ENCODE data around the gene TAC4. TPM values are rescaled to one million over a fixed set of nuclear protein-coding genes. Genes with fewer than 3 reads are reported as not detected.

TAC4 gene
- total RNA-seq, 1 experiment from 2014 or later = not detected

DNA sequence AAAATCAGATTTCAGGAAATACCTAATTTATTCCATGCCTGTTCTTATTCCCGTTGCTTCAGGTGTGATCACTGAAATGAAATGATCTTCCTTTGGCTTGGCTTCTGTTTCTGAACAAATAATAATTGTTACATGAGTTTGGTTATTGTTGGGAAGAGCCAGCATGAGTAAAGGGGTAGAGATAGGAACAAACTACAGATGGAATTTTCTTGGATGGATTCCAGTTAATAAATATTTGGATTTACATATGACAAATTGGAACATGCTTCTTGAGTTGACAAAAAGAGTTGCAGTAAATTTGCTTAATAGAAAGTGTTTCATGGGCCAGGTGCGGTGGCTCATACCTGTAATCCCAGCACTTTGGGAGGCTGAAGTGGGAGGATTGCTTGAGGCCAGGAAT, 28.2 kb downstream of the TAC4 start:
- DNase-seq (ENCODE audit: extremely low read depth, low read depth) = no peak

- no peak for DNase-seq (ENCODE audit: extremely low read depth, low read depth)
Measured at GRCh38 chr17:49819138-49819537, 28.7 kb downstream of the TAC4 start.

- DNase-seq (ENCODE audit: extremely low read depth, low read depth) = no peak
Measured at GRCh38 chr17:49817993-49818392, 29.9 kb downstream of the TAC4 start.

DNA sequence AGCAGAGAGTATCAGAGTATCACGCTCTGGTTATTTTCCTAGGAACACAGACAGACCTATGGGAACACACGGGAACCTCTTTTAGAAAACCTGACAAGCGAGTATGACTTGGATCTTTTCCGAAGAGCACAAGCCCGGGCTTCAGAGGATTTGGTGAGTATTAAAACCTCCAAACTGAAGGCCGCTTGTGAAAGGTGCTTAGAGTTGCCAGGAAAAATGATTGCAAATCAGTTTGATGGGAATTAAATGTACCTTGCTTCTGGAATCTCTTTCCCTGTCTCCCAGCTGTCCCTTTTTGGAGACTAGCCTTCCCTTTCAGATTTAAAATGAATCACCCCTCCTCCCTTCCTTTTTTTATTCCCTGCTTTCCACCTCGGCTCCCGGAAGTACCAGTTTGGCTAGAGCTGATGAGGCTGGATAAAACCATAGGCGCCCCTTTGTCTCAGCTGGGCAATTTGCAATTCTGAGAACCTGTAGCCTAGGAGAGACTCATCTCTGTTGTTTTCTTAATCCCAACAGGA, 32.0 kb downstream of the TAC4 start:
- no peak for DNase-seq (ENCODE audit: extremely low read depth, low read depth)

DNA sequence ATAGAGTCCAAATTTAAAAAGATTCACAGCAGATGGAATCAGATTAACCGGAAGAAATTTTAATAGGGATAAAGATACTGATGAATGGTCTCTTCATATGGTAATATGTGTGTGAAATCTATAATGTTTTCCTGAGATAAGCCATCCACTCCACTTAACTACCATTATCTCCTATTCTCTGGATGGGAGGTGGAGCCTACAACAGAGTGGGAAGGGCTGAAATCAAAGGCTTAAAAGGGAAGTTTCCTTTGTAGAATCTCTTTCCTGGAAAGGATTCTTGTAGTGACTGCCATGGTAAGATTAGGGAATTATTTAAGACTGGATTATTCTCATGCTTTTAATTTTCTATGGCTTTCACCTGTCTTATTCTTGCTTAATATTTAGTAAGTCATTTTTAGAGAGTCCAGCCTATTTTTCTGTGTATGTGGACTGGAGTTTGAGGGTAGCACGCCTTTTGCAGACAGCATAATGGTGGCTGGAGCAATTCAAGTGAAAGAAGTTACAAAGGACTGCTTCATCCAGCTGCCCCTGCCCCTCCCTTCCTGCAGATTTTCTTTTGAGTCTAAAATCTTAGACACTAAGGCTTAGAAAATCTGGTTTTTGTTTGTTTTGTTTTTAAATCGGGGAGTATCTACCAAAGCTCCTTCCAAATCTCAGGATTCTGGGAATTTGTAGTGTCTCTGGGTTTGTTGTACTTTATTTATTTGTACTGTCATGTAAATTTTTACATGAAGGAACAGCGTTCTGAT, 32.9 kb downstream of the TAC4 start:
- DNase-seq (ENCODE audit: extremely low read depth, low read depth) = no peak

DNA sequence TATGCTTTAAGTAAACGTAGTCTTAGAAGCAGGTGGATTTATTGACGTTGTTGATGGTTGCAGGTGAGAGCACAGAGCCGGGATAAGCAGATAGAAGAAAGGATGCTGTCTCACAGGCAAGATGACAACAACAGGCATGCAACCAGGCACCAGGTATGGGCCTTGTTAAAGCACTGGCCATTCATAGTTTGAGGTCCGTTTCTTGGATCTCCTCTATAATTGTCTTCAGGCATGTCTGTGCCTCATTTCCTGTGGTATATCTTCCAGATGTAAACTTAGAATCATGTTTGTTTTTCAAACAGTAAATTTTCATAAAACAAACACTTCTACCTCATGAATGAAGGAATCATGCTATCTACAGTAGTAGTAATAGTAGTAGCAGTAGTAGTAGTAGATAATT, 38.8 kb downstream of the TAC4 start:
- DNase-seq (ENCODE audit: extremely low read depth, low read depth) = no peak

DNA sequence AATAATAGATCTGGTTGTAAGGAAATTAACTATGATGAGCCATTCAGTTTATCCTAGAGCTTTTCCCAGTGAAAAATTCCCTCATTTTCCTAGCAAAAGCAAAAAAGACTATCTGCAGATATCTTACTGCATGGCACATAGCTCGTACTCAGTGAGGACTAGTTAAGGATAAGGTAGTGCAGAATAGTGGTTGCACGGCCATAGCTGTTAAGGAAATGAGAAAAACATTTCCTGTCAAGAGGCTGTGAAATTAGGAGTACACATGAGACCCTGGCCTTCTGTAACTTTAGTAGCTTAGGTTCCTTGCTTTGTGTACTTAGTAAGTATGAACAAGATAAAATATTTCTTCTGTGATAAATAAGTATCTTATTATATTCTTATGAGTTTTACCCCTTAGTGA, 49.1 kb downstream of the TAC4 start:
- no peak for DNase-seq (ENCODE audit: extremely low read depth, low read depth)

DNA sequence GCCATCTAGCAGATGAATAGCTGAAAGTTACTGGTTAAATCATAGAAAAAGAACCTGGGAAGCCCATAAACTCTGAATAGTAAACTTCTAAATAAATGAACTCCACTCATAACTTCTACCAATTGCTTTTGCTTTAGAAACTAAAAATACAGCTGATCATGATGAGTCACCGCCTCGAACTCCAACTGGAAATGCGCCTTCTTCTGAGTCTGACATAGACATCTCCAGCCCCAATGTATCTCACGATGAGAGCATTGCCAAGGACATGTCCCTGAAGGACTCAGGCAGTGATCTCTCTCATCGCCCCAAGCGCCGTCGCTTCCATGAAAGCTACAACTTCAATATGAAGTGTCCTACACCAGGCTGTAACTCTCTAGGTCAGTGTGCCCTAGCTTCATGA, 49.7 kb downstream of the TAC4 start:
- DNase-seq (ENCODE audit: extremely low read depth, low read depth) = no peak

- DNase-seq (ENCODE audit: extremely low read depth, low read depth) = no peak
Measured at GRCh38 chr17:49795372-49795771, 52.5 kb downstream of the TAC4 start.

DNA sequence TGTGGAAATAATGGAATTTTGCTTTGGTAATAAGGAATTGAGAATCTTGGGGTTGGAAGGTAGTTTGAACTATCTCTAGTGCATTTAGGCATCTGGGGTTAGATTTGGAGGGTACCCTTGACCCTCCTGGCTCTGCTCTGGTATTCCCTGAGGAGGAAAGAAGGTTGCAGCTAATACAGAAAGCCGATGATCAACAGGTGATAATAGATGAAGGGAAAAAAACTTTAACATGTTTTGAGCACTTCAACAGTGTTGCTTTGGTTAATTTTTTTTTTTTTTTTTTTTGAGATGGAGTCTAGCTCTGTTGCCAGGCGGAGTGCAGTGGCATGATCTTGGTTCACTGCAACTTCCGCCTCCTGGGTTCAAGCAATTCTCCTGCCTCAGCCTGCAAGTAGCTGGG, 54.6 kb downstream of the TAC4 start:
- DNase-seq (ENCODE audit: extremely low read depth, low read depth) = no peak

- no peak for DNase-seq (ENCODE audit: extremely low read depth, low read depth)
Measured at GRCh38 chr17:49789243-49789578, 58.7 kb downstream of the TAC4 start.

- peak; percentile 100 for DNase-seq (ENCODE audit: extremely low read depth, low read depth)
Measured at GRCh38 chr17:49788478-49789242, 59.2 kb downstream of the TAC4 start, which contains the start of gene KAT7. KAT7 (plus strand) TSS chr17:49788681; CDS start chr17:49788835, 154 bp downstream.

Other genes with a start within 250 kb of the TAC4 start
- 46.5 and 51.0 TPM in 2 replicates for gene SPOP, start 170.0 kb downstream of the TAC4 start, total RNA-seq (2014; rRNA removed; shearing (Covaris generic))
- 107 and 117 TPM in 2 replicates for gene SLC35B1, start 140.1 kb downstream of the TAC4 start, total RNA-seq (2014; rRNA removed; shearing (Covaris generic))
- gene FAM117A, start 83.9 kb downstream of the TAC4 start, total RNA-seq (2014; rRNA removed; shearing (Covaris generic)) = 0.42 and 1.7 TPM in 2 replicates
- gene KAT7, start 59.4 kb downstream of the TAC4 start, total RNA-seq (2014; rRNA removed; shearing (Covaris generic)) = 31.2 and 36.5 TPM in 2 replicates
- 0.12 and 0.54 TPM in 2 replicates for gene DLX4, start 121.1 kb upstream of the TAC4 start, total RNA-seq (2014; rRNA removed; shearing (Covaris generic))
- not detected in 2 replicates for gene DLX3, start 147.2 kb upstream of the TAC4 start, total RNA-seq (2014; rRNA removed; shearing (Covaris generic))
- 19.5 and 23.3 TPM in 2 replicates for gene ITGA3, start 208.0 kb upstream of the TAC4 start, total RNA-seq (2014; rRNA removed; shearing (Covaris generic))
- gene PDK2, start 247.3 kb upstream of the TAC4 start, total RNA-seq (2014; rRNA removed; shearing (Covaris generic)) = 3.9 and 4.4 TPM in 2 replicates

Measured in NCI-H460 (cell line).